ENCODE results near the gene PITPNC1. TPM values are rescaled to one million over a fixed set of nuclear protein-coding genes. Genes with fewer than 3 reads are reported as not detected.
A peak's percentile ranks its signal among the peaks of the same experiment; 100 is the strongest.

PITPNC1 gene
- total and polyA plus RNA-seq, 7 donors: 3.0 to 15.7 (median 5.6) TPM

DNA sequence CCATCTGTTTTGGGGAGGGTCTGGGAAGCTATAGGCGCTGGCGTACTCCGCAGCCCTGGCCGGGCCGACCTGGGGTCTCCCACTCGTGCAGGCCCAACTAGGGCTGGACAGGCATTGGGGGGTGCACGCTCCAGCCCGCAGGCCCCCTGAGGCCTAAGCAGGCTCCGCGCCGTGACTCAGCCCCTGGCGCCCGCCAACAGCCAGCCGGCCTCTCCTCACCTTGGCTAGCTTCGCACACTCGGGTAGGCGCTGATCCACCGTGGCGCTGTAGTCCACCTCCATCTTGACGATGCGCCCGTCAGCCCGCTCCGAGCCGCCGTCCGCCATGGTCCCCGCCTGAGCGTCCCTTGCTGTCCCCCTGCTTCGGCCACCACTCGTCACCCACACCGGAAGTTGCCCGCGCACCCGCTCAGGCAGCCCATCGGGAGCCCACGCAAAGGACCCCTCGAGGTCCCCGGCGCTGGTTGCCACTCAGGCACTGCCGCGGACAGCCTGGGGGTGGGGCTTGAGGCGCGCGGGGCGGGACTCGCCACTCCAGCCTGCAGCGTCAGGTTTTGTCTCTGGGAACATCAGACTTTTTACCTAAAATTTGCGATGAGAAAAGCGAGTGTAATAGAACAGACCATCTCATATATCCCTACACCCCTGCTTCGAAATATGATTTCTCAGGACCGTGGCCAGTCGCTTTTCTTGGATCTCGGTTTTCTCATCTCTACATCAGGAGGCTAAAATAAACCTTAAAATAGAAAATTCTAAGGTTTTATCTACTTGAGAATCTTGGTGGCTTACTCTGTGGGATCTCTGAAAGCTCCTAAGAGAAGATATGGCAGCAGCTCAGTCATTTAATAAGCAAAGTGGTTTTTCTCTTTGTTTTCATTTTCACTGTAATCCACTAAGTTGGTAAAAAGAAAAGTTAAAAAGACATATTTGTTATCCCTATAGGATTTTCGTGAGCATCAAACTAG lies 10.6 kb upstream of the PITPNC1 start, which contains the start of gene PSMD12:
Gene PSMD12, minus strand, starts transcription at position 385 of the 965 bp plus-strand sequence. Its CDS starts 58 bp downstream, at position 327.
- DNase-seq: peak; percentile 96
- H3K4me3 ChIP-seq: peak within 1 kb of the TSS; percentile 64 to 94 (median 76)
- peaks cover 0 to 47% (median 32%) of the 10 kb centered on the region in 4 donors for H3K4me1 ChIP-seq
- H3K9me3 ChIP-seq: no peaks in the 10 kb centered on the region
- WGBS, 2 donors: 1% methylated on average over 55 of the region's 55 CpGs
- TF ChIP-seq POLR2AphosphoS5 (IDR thresholded peaks at IDR 0.05) (peak; percentile 79 to 93 (median 90)), POLR2A (IDR thresholded peaks at IDR 0.05) (peak; percentile 57 to 62), EP300 (IDR thresholded peaks at IDR 0.05) (peak in 1 of 4 donors; percentile 40)
- TF ChIP-seq, protein P1, sequence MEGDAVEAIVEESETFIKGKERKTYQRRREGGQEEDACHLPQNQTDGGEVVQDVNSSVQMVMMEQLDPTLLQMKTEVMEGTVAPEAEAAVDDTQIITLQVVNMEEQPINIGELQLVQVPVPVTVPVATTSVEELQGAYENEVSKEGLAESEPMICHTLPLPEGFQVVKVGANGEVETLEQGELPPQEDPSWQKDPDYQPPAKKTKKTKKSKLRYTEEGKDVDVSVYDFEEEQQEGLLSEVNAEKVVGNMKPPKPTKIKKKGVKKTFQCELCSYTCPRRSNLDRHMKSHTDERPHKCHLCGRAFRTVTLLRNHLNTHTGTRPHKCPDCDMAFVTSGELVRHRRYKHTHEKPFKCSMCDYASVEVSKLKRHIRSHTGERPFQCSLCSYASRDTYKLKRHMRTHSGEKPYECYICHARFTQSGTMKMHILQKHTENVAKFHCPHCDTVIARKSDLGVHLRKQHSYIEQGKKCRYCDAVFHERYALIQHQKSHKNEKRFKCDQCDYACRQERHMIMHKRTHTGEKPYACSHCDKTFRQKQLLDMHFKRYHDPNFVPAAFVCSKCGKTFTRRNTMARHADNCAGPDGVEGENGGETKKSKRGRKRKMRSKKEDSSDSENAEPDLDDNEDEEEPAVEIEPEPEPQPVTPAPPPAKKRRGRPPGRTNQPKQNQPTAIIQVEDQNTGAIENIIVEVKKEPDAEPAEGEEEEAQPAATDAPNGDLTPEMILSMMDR (IDR thresholded peaks at IDR 0.05): no peak
- intact Hi-C loops (cut with DNase I): loop anchor here (5.0 to 10.0 kb wide), 2 partner anchors 124 to 348 kb away; partner anchors contain the start of gene NOL11
- H3K27ac ChIP-seq: peak within 1 kb of the TSS; percentile 87 to 93 (median 92)
- no peaks in the 10 kb centered on the region for H3K27me3 ChIP-seq
- H3K36me3 ChIP-seq: peaks cover 0 to 5% (median 0%) of the 10 kb centered on the region in 4 donors

DNA sequence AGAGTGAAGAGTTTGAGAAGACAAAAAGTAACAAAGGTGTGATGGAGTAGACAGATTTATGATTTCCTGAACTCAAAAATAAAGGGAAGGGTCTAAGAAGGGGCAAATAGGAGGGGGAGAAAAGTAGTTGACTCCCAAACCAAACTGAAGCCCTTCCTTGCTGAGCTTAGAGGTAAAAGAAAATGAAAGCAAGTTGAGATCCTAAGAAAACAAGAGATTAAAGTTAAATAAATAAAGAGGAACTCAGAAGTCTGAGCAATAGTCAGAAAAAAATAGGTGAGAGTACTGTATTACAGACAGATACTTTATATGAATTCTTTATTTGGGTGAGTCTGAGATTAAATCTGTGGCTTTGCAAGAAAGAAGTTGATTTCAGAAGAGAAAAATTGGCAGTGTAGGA lies 7.4 kb upstream of the PITPNC1 start:
- Histone ChIP-seq H3K9me3 (no peaks in the 10 kb centered on the region), H3K27ac (no peak overlapping the region), H3K4me3 (no peak overlapping the region), H3K27me3 (no peaks in the 10 kb centered on the region), H3K4me1 (peaks cover 0 to 18% (median 11%) of the 10 kb centered on the region in 4 donors), H3K36me3 (no peaks in the 10 kb centered on the region)
- no peak for TF ChIP-seq POLR2A (IDR thresholded peaks at IDR 0.05)
- no peak for TF ChIP-seq EP300 (IDR thresholded peaks at IDR 0.05)
- TF ChIP-seq, protein P1 (IDR thresholded peaks at IDR 0.05): no peak
- no peak for TF ChIP-seq POLR2AphosphoS5 (IDR thresholded peaks at IDR 0.05)
- no peak for DNase-seq
- intact Hi-C loops (cut with DNase I): loop anchor here (5.0 to 10.0 kb wide), 2 partner anchors 127 to 345 kb away; partner anchors contain the start of gene NOL11

DNA sequence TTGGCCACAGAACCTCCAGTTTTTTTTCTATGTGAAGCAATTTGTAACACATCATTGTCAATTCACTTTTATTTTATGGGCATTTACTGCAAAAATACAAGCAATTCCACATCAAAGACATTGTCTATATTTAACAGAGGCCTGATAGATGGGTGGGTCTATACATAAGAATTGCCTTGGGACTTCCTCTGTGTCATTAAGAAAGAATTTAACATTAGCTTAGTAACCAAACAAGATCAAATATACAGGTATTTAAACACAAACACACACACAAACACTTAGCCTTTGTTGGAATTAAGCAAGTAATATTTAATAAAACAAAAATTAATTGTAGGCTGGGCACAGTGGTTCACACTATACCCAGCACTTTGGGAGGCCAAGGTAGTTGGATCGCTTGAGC lies 4.3 kb upstream of the PITPNC1 start:
- Histone ChIP-seq H3K36me3 (no peaks in the 10 kb centered on the region), H3K27me3 (no peaks in the 10 kb centered on the region), H3K4me3 (no peak overlapping the region), H3K27ac (no peak overlapping the region), H3K9me3 (no peaks in the 10 kb centered on the region), H3K4me1 (peaks cover 0 to 11% (median 11%) of the 10 kb centered on the region in 4 donors)
- WGBS, 2 donors: 90 to 91% methylated on average over 1 of the region's 1 CpG
- intact Hi-C loops (cut with DNase I): no loop called here
- no peak for TF ChIP-seq POLR2A (IDR thresholded peaks at IDR 0.05)
- TF ChIP-seq, protein P1 (IDR thresholded peaks at IDR 0.05): no peak
- TF ChIP-seq EP300 (IDR thresholded peaks at IDR 0.05): no peak
- no peak for TF ChIP-seq POLR2AphosphoS5 (IDR thresholded peaks at IDR 0.05)
- no peak for DNase-seq

DNA sequence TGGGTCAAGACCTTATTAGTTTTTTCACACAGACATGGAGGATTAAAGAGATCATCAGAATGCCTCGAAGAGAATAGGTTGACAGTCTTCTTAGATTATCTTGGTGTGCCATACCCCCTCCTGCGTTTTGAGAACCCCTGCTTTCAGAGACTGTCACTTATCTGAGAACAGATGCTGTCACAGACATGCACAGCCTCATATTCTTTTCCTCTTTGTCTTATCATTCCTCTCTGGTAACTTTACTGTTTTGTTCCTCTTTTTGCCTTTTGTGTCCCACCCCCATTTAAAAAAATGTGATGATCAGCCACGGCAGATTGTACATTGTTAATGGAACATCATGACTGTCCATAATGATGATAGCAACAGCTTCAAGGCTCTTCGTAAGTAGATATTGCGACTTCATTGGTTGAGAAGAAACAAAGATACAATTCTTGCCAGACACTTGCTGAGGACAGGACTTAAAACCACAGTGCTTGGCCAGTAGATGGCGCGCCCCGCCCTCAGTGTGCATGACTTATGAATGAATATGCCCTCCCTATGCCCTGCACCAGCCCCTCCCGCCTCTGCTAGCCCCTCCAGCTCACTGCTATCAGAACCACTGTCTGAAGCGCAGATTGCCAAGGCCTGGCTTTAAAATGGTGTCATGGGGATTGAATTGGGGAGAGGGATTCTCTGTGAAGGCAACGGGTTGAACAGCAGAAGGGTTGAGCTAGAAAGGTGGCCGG lies 2.6 kb upstream of the PITPNC1 start:
- Histone ChIP-seq H3K4me1 (peaks cover 0 to 24% (median 19%) of the 10 kb centered on the region in 4 donors), H3K4me3 (no peak overlapping the region), H3K27me3 (no peaks in the 10 kb centered on the region), H3K9me3 (no peaks in the 10 kb centered on the region), H3K27ac (no peak overlapping the region), H3K36me3 (no peaks in the 10 kb centered on the region)
- intact Hi-C loops (cut with DNase I): loop anchor here (5.0 kb wide), 2 partner anchors 118 to 258 kb away; no protein-coding TSS in a partner anchor
- peak; percentile 90 for DNase-seq
- WGBS, 2 donors: 14 to 18% methylated on average over 12 of the region's 12 CpGs
- TF ChIP-seq POLR2AphosphoS5 (IDR thresholded peaks at IDR 0.05): no peak
- TF ChIP-seq, protein P1 (IDR thresholded peaks at IDR 0.05): peak; percentile 54 to 78 (median 72)
- TF ChIP-seq EP300 (IDR thresholded peaks at IDR 0.05): no peak
- TF ChIP-seq POLR2A (IDR thresholded peaks at IDR 0.05): no peak
